Adrenal gland (tissue), 5 donors: Measurements from ENCODE around the gene ANAPC1.

Experiments
- CTCF ChIP-seq, 6 experiments: fragments of 450-650 bp in 4 of 6; fragments of 200-600 bp in 2 of 6; sonication (generic) in 1 of 6; IDR thresholded peaks; 1 replicate in 5 of 6; 2 replicates in 1 of 6; pipeline versions ENCODE4 v1.5.1 to v1.8.0; 2016 to 2021; ENCODE audit warnings: antibody characterized with exemption in 6 of 6, mild to moderate bottlenecking in 2 of 6, moderate library complexity in 1 of 6
- POLR2A ChIP-seq, 2 donors: fragments of 450-650 bp; IDR thresholded peaks; one replicate each; pipeline ENCODE4 v1.6.1; 2017; ENCODE audit warnings: antibody characterized with exemption in 2 of 2, mild to moderate bottlenecking in 2 of 2, moderate library complexity in 1 of 2
- donor health status: DM: no; HTN: no; CAD: no.

DNA sequence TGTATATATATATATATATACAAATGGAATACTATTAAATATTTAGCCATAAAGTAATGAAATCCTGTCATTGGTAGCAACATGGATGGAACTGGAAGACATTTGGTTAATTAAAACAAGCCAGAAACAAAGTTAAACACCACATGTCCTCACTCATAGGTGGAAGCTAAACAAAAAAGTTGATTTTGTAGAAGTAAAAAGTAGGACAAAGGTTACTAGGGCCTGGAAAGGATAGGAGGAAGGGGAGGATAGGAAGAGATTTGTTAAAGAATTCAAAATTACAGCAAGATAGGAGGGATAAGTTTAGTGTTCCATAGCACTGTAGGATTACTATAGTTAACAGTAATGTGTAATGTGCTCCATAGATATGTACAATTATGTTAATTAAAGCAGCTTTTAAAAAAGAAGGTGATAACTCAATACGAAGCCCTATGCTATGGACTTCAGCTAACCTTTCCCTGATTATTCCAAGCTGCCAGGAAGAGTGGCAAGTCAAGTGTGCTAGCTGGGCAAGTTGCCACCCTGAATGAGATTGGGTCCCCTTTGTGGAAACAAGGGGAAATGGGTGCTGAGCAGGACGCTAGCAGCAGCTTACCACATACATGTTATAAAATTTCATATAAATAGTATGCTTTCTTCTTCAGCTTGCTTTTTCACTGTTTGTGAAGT is 26.8 kb upstream of the ANAPC1 start:
- no peak for TF ChIP-seq CTCF (IDR thresholded peaks at IDR 0.05)
- TF ChIP-seq POLR2A (IDR thresholded peaks at IDR 0.05) = no peak
